Measurements from ENCODE around the gene OMA1. TPM values are rescaled to one million over a fixed set of nuclear protein-coding genes. Genes with fewer than 3 reads are reported as not detected.

Gene OMA1
- total RNA-seq, 1 donor from 2014 or later, result 134 TPM

- H3K4me3 ChIP-seq (ENCODE audit: low read length in 3 of 3), result no peak overlapping the region
- peaks cover 27 to 41% (median 38%) of the 10 kb centered on the region in 3 donors for H3K27me3 ChIP-seq (ENCODE audit: control insufficient read depth in 3 of 3, insufficient read depth in 3 of 3, low read length in 3 of 3)
- H3K27ac ChIP-seq (ENCODE audit: low read depth, low read length), result no peak overlapping the region
- H3K9me3 ChIP-seq (ENCODE audit: control insufficient read depth in 3 of 3, low read length in 3 of 3), result no peaks in the 10 kb centered on the region
- H3K36me3 ChIP-seq (ENCODE audit: control insufficient read depth in 3 of 3, insufficient read depth in 3 of 3, low read length in 3 of 3), result no peaks in the 10 kb centered on the region
- no peak overlapping the region for H3K9ac ChIP-seq (ENCODE audit: low read depth in 1 of 3, low read length in 3 of 3)
- peaks cover 0 to 8% (median 4%) of the 10 kb centered on the region in 3 donors for H3K4me1 ChIP-seq (ENCODE audit: control insufficient read depth in 3 of 3, insufficient read depth in 3 of 3, low read length in 3 of 3)
These were observed 28.3 kb upstream of the OMA1 start for GRCh38 chr1:58574816-58575215.

- Histone ChIP-seq H3K36me3 (ENCODE audit: control insufficient read depth in 3 of 3, insufficient read depth in 3 of 3, low read length in 3 of 3) (no peaks in the 10 kb centered on the region), H3K9ac (ENCODE audit: low read depth in 1 of 3, low read length in 3 of 3) (no peak overlapping the region), H3K4me1 (ENCODE audit: control insufficient read depth in 3 of 3, insufficient read depth in 3 of 3, low read length in 3 of 3) (peaks cover 0 to 10% (median 4%) of the 10 kb centered on the region in 3 donors), H3K4me3 (ENCODE audit: low read length in 3 of 3) (no peak overlapping the region), H3K9me3 (ENCODE audit: control insufficient read depth in 3 of 3, low read length in 3 of 3) (no peaks in the 10 kb centered on the region), H3K27ac (ENCODE audit: low read depth, low read length) (no peak overlapping the region), H3K27me3 (ENCODE audit: control insufficient read depth in 3 of 3, insufficient read depth in 3 of 3, low read length in 3 of 3) (peaks cover 27 to 38% (median 38%) of the 10 kb centered on the region in 3 donors)
These were observed 27.4 kb upstream of the OMA1 start for GRCh38 chr1:58573705-58574591.

GRCh38 chr1:58573138-58573537, 26.6 kb upstream of the OMA1 start:
- no peak overlapping the region for H3K4me3 ChIP-seq (ENCODE audit: low read length in 3 of 3)
- no peaks in the 10 kb centered on the region for H3K9me3 ChIP-seq (ENCODE audit: control insufficient read depth in 3 of 3, low read length in 3 of 3)
- H3K27ac ChIP-seq (ENCODE audit: low read depth, low read length), result no peak overlapping the region
- peaks cover 27 to 38% (median 38%) of the 10 kb centered on the region in 3 donors for H3K27me3 ChIP-seq (ENCODE audit: control insufficient read depth in 3 of 3, insufficient read depth in 3 of 3, low read length in 3 of 3)
- H3K4me1 ChIP-seq (ENCODE audit: control insufficient read depth in 3 of 3, insufficient read depth in 3 of 3, low read length in 3 of 3), result peaks cover 6 to 18% (median 8%) of the 10 kb centered on the region in 3 donors
- no peaks in the 10 kb centered on the region for H3K36me3 ChIP-seq (ENCODE audit: control insufficient read depth in 3 of 3, insufficient read depth in 3 of 3, low read length in 3 of 3)
- H3K9ac ChIP-seq (ENCODE audit: low read depth in 1 of 3, low read length in 3 of 3), result no peak overlapping the region

- no peaks in the 10 kb centered on the region for H3K9me3 ChIP-seq (ENCODE audit: control insufficient read depth in 3 of 3, low read length in 3 of 3)
- H3K27me3 ChIP-seq (ENCODE audit: control insufficient read depth in 3 of 3, insufficient read depth in 3 of 3, low read length in 3 of 3), result peaks cover 27 to 34% (median 33%) of the 10 kb centered on the region in 3 donors
- H3K36me3 ChIP-seq (ENCODE audit: control insufficient read depth in 3 of 3, insufficient read depth in 3 of 3, low read length in 3 of 3), result no peaks in the 10 kb centered on the region
- no peak overlapping the region for H3K27ac ChIP-seq (ENCODE audit: low read depth, low read length)
- peaks cover 7 to 22% (median 11%) of the 10 kb centered on the region in 3 donors for H3K4me1 ChIP-seq (ENCODE audit: control insufficient read depth in 3 of 3, insufficient read depth in 3 of 3, low read length in 3 of 3)
- H3K4me3 ChIP-seq (ENCODE audit: low read length in 3 of 3), result no peak overlapping the region
- no peak overlapping the region for H3K9ac ChIP-seq (ENCODE audit: low read depth in 1 of 3, low read length in 3 of 3)
These were observed 26.2 kb upstream of the OMA1 start for GRCh38 chr1:58572690-58573089.

GRCh38 chr1:58571616-58572015, 25.1 kb upstream of the OMA1 start:
- Histone ChIP-seq H3K9ac (ENCODE audit: low read depth in 1 of 3, low read length in 3 of 3) (no peak overlapping the region), H3K27ac (ENCODE audit: low read depth, low read length) (no peak overlapping the region), H3K27me3 (ENCODE audit: control insufficient read depth in 3 of 3, insufficient read depth in 3 of 3, low read length in 3 of 3) (peaks cover 16 to 25% (median 23%) of the 10 kb centered on the region in 3 donors), H3K36me3 (ENCODE audit: control insufficient read depth in 3 of 3, insufficient read depth in 3 of 3, low read length in 3 of 3) (no peaks in the 10 kb centered on the region), H3K9me3 (ENCODE audit: control insufficient read depth in 3 of 3, low read length in 3 of 3) (no peaks in the 10 kb centered on the region), H3K4me1 (ENCODE audit: control insufficient read depth in 3 of 3, insufficient read depth in 3 of 3, low read length in 3 of 3) (peaks cover 13 to 25% (median 13%) of the 10 kb centered on the region in 3 donors), H3K4me3 (ENCODE audit: low read length in 3 of 3) (no peak overlapping the region)

GRCh38 chr1:58570817-58571216, 24.3 kb upstream of the OMA1 start:
- Histone ChIP-seq H3K9ac (ENCODE audit: low read depth in 1 of 3, low read length in 3 of 3) (no peak overlapping the region), H3K27ac (ENCODE audit: low read depth, low read length) (no peak overlapping the region), H3K4me3 (ENCODE audit: low read length in 3 of 3) (no peak overlapping the region), H3K36me3 (ENCODE audit: control insufficient read depth in 3 of 3, insufficient read depth in 3 of 3, low read length in 3 of 3) (no peaks in the 10 kb centered on the region), H3K4me1 (ENCODE audit: control insufficient read depth in 3 of 3, insufficient read depth in 3 of 3, low read length in 3 of 3) (peaks cover 12 to 21% (median 13%) of the 10 kb centered on the region in 3 donors), H3K27me3 (ENCODE audit: control insufficient read depth in 3 of 3, insufficient read depth in 3 of 3, low read length in 3 of 3) (peaks cover 8 to 18% (median 15%) of the 10 kb centered on the region in 3 donors), H3K9me3 (ENCODE audit: control insufficient read depth in 3 of 3, low read length in 3 of 3) (no peaks in the 10 kb centered on the region)

- Histone ChIP-seq H3K4me3 (ENCODE audit: low read length in 3 of 3) (no peak overlapping the region), H3K27ac (ENCODE audit: low read depth, low read length) (no peak overlapping the region), H3K36me3 (ENCODE audit: control insufficient read depth in 3 of 3, insufficient read depth in 3 of 3, low read length in 3 of 3) (no peaks in the 10 kb centered on the region), H3K27me3 (ENCODE audit: control insufficient read depth in 3 of 3, insufficient read depth in 3 of 3, low read length in 3 of 3) (peaks cover 2 to 16% (median 10%) of the 10 kb centered on the region in 3 donors), H3K9ac (ENCODE audit: low read depth in 1 of 3, low read length in 3 of 3) (no peak overlapping the region), H3K9me3 (ENCODE audit: control insufficient read depth in 3 of 3, low read length in 3 of 3) (no peaks in the 10 kb centered on the region), H3K4me1 (ENCODE audit: control insufficient read depth in 3 of 3, insufficient read depth in 3 of 3, low read length in 3 of 3) (peaks cover 12 to 21% (median 13%) of the 10 kb centered on the region in 3 donors)
These were observed 23.6 kb upstream of the OMA1 start for GRCh38 chr1:58570094-58570493.

- Histone ChIP-seq H3K9me3 (ENCODE audit: control insufficient read depth in 3 of 3, low read length in 3 of 3) (no peaks in the 10 kb centered on the region), H3K9ac (ENCODE audit: low read depth in 1 of 3, low read length in 3 of 3) (no peak overlapping the region), H3K4me1 (ENCODE audit: control insufficient read depth in 3 of 3, insufficient read depth in 3 of 3, low read length in 3 of 3) (peaks cover 12 to 21% (median 13%) of the 10 kb centered on the region in 3 donors), H3K4me3 (ENCODE audit: low read length in 3 of 3) (no peak overlapping the region), H3K27ac (ENCODE audit: low read depth, low read length) (no peak overlapping the region), H3K27me3 (ENCODE audit: control insufficient read depth in 3 of 3, insufficient read depth in 3 of 3, low read length in 3 of 3) (peaks cover 0 to 8% (median 5%) of the 10 kb centered on the region in 3 donors), H3K36me3 (ENCODE audit: control insufficient read depth in 3 of 3, insufficient read depth in 3 of 3, low read length in 3 of 3) (no peaks in the 10 kb centered on the region)
These were observed 22.4 kb upstream of the OMA1 start for GRCh38 chr1:58568911-58569310.

- Histone ChIP-seq H3K4me1 (ENCODE audit: control insufficient read depth in 3 of 3, insufficient read depth in 3 of 3, low read length in 3 of 3) (peaks cover 12 to 21% (median 13%) of the 10 kb centered on the region in 3 donors), H3K36me3 (ENCODE audit: control insufficient read depth in 3 of 3, insufficient read depth in 3 of 3, low read length in 3 of 3) (no peaks in the 10 kb centered on the region), H3K9me3 (ENCODE audit: control insufficient read depth in 3 of 3, low read length in 3 of 3) (no peaks in the 10 kb centered on the region), H3K4me3 (ENCODE audit: low read length in 3 of 3) (no peak overlapping the region), H3K27me3 (ENCODE audit: control insufficient read depth in 3 of 3, insufficient read depth in 3 of 3, low read length in 3 of 3) (peaks cover 0 to 5% (median 0%) of the 10 kb centered on the region in 3 donors), H3K9ac (ENCODE audit: low read depth in 1 of 3, low read length in 3 of 3) (no peak overlapping the region), H3K27ac (ENCODE audit: low read depth, low read length) (no peak overlapping the region)
These were observed 21.8 kb upstream of the OMA1 start for GRCh38 chr1:58568271-58568860.

GRCh38 chr1:58566339-58566738, 19.8 kb upstream of the OMA1 start:
- Histone ChIP-seq H3K27me3 (ENCODE audit: control insufficient read depth in 3 of 3, insufficient read depth in 3 of 3, low read length in 3 of 3) (peaks cover 0 to 2% (median 0%) of the 10 kb centered on the region in 3 donors), H3K4me1 (ENCODE audit: control insufficient read depth in 3 of 3, insufficient read depth in 3 of 3, low read length in 3 of 3) (peaks cover 12 to 21% (median 13%) of the 10 kb centered on the region in 3 donors), H3K36me3 (ENCODE audit: control insufficient read depth in 3 of 3, insufficient read depth in 3 of 3, low read length in 3 of 3) (no peaks in the 10 kb centered on the region), H3K4me3 (ENCODE audit: low read length in 3 of 3) (no peak overlapping the region), H3K27ac (ENCODE audit: low read depth, low read length) (no peak overlapping the region), H3K9ac (ENCODE audit: low read depth in 1 of 3, low read length in 3 of 3) (no peak overlapping the region), H3K9me3 (ENCODE audit: control insufficient read depth in 3 of 3, low read length in 3 of 3) (no peaks in the 10 kb centered on the region)

Measured in skeletal muscle tissue (tissue), 4 donors.